ENCODE measurements around the gene ADH5. TPM values are rescaled to one million over a fixed set of nuclear protein-coding genes. Genes with fewer than 3 reads are reported as not detected.
"Not testable (repeated sequence)": the region's sequence is repeated elsewhere in the genome, so short reads cannot be mapped to it uniquely, and the experiment has no call there.

The ADH5 gene
- total RNA-seq, 2 donors from 2014 or later: 226 to 243 TPM

- intact Hi-C loops (cut with DNase I): no loop called here
- no peak for DNase-seq (ENCODE audit: low spot score)
Observed at GRCh38 chr4:99091216-99091575, 2.6 kb upstream of the ADH5 start.

- intact Hi-C loops (cut with DNase I): no loop called here
Observed at GRCh38 chr4:99090481-99091215, 2.1 kb upstream of the ADH5 start.

GRCh38 chr4:99088023-99088449 is 552 bp downstream of the ADH5 start:
- peak; percentile 90 for DNase-seq (ENCODE audit: low spot score)
- intact Hi-C loops (cut with DNase I): loop anchor here in 1 of 2 donors (10.0 kb wide), 1 partner anchor 857 kb away; the partner anchor contains the start of gene DNAJB14

More at GRCh38 chr4:99090481-99091215, 2.1 kb upstream of the ADH5 start:
- DNase-seq (ENCODE audit: low spot score): no peak

- DNase-seq (ENCODE audit: low spot score): no peak
- intact Hi-C loops (cut with DNase I): loop anchor here in 1 of 2 donors (10.0 kb wide), 1 partner anchor 860 kb away; the partner anchor contains the start of gene DNAJB14
Observed at GRCh38 chr4:99084595-99084994, 4.0 kb downstream of the ADH5 start.

GRCh38 chr4:99082192-99082591 is 6.4 kb downstream of the ADH5 start:
- intact Hi-C loops (cut with DNase I): loop anchor here in 1 of 2 donors (10.0 kb wide), 1 partner anchor 863 kb away; the partner anchor contains the start of gene DNAJB14
- no peak for DNase-seq (ENCODE audit: low spot score)

GRCh38 chr4:99080869-99081268 is 7.7 kb downstream of the ADH5 start:
- intact Hi-C loops (cut with DNase I): loop anchor here in 1 of 2 donors (10.0 kb wide), 1 partner anchor 864 kb away; the partner anchor contains the start of gene DNAJB14
- not testable (repeated sequence) for DNase-seq (ENCODE audit: low spot score)

GRCh38 chr4:99079625-99080295 is 8.8 kb downstream of the ADH5 start:
- DNase-seq (ENCODE audit: low spot score): no peak
- intact Hi-C loops (cut with DNase I): loop anchor here in 1 of 2 donors (10.0 kb wide), 1 partner anchor 865 kb away; the partner anchor contains the start of gene DNAJB14

GRCh38 chr4:99078931-99079624 is 9.5 kb downstream of the ADH5 start:
- DNase-seq (ENCODE audit: low spot score): no peak
- intact Hi-C loops (cut with DNase I): no loop called here

- intact Hi-C loops (cut with DNase I): no loop called here
- DNase-seq (ENCODE audit: low spot score): no peak
Observed at GRCh38 chr4:99078336-99078735, 10.3 kb downstream of the ADH5 start.

GRCh38 chr4:99077177-99077576 is 11.4 kb downstream of the ADH5 start:
- intact Hi-C loops (cut with DNase I): no loop called here

GRCh38 chr4:99076292-99076976 is 12.2 kb downstream of the ADH5 start:
- intact Hi-C loops (cut with DNase I): no loop called here
- no peak for DNase-seq (ENCODE audit: low spot score)

More at GRCh38 chr4:99077177-99077576, 11.4 kb downstream of the ADH5 start:
- DNase-seq (ENCODE audit: low spot score): no peak

- no peak for DNase-seq (ENCODE audit: low spot score)
- intact Hi-C loops (cut with DNase I): no loop called here
Observed at GRCh38 chr4:99074816-99075215, 13.8 kb downstream of the ADH5 start.

GRCh38 chr4:99071159-99071558 is 17.4 kb downstream of the ADH5 start:
- DNase-seq (ENCODE audit: low spot score): no peak
- intact Hi-C loops (cut with DNase I): no loop called here

GRCh38 chr4:99067617-99068016 is 21.0 kb downstream of the ADH5 start:
- intact Hi-C loops (cut with DNase I): no loop called here
- DNase-seq (ENCODE audit: low spot score): no peak

- intact Hi-C loops (cut with DNase I); DNase-seq (ENCODE audit: low spot score): not testable (repeated sequence)
Observed at GRCh38 chr4:99065521-99065920, 23.1 kb downstream of the ADH5 start.

- no peak for DNase-seq (ENCODE audit: low spot score)
- intact Hi-C loops (cut with DNase I): no loop called here
Observed at GRCh38 chr4:99062120-99062519, 26.5 kb downstream of the ADH5 start.

GRCh38 chr4:99061048-99061700 is 27.4 kb downstream of the ADH5 start:
- DNase-seq (ENCODE audit: low spot score): no peak
- intact Hi-C loops (cut with DNase I): no loop called here

GRCh38 chr4:99059550-99059949 is 29.0 kb downstream of the ADH5 start:
- DNase-seq (ENCODE audit: low spot score): no peak
- intact Hi-C loops (cut with DNase I): loop anchor here (5.0 to 10.0 kb wide), 4 partner anchors 62 to 595 kb away; partner anchors contain the start of gene METAP1 (in 2 of the 2)
